H1 (cell line): Measurements from ENCODE around the gene CDH16.

ENCODE experiments used
- CTCF ChIP-seq, 3 experiments: IDR thresholded peaks; 1 replicate in 2 of 3; 2 replicates in 1 of 3; pipeline versions ENCODE4 v1.5.1 to v1.6.1; 2011; ENCODE audit warnings: low read length in 3 of 3, mild to moderate bottlenecking in 3 of 3, inconsistent platforms in 2 of 3, low read depth in 1 of 3, moderate library complexity in 1 of 3; ENCODE audit not compliant: insufficient read depth in 1 of 3; ENCODE audit errors: control extremely low read depth in 1 of 3
- EP300 ChIP-seq, 2 experiments: IDR thresholded peaks; 1 replicate in 1 of 2; 2 replicates in 1 of 2; pipeline ENCODE4 v1.6.1; 2011 to 2012; ENCODE audit warnings: low read depth in 2 of 2, low read length in 2 of 2, mild to moderate bottlenecking in 2 of 2, borderline replicate concordance in 1 of 2, inconsistent platforms in 1 of 2, moderate library complexity in 1 of 2
- YY1 ChIP-seq: IDR thresholded peaks from 2 replicates; pipeline ENCODE4 v1.6.1; 2011; ENCODE audit warnings: low read depth, mild to moderate bottlenecking, low read length

DNA sequence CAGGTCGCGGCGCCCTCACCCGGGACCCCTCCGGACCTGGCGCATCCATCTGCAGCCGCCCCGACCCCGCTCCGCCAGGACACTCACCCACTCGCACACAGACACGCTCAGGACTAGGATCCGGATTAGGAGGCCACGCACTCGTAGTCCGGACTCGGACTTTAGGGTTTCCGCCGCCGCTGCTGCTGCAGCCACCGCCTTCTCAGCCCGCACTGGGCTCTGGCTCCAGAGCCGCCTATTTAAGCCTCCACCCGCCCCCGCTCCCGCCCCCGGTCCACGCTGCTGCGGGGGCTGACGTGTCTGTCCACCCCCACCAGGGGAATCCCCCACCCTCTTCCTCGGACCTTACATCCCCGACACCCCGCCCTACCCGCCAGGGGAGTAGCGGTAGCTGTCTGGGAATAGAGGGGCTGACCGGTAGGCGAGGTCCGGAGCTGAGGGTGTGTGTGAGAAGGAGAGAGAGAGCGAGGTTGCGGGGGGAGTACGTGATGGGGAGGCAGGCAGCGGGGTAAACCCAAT is 6.7 kb upstream of the CDH16 start, which contains the start of gene RRAD:
- TF ChIP-seq EP300 (IDR thresholded peaks at IDR 0.05; ENCODE audit: borderline replicate concordance in 1 of 2, low read depth in 2 of 2, low read length in 2 of 2) (no peak), CTCF (IDR thresholded peaks at IDR 0.05; ENCODE audit: control extremely low read depth in 1 of 3, insufficient read depth in 1 of 3, low read depth in 1 of 3, low read length in 3 of 3) (no peak), YY1 (no peak)
